HG03060 (cell line): ENCODE results near the gene HDGFL3.
"Not testable (repeated sequence)": the region's sequence is repeated elsewhere in the genome, so short reads cannot be mapped to it uniquely, and the experiment has no call there.

Experiments
- ATAC-seq: cut with Tn5 transposase; IDR thresholded peaks from one replicate; pipeline ENCODE4 v1.9.1; 2021; ENCODE audit warnings: low read depth, moderate number of reproducible peaks; ENCODE audit not compliant: unreplicated experiment

HDGFL3 gene

GRCh38 chr15:83198476-83198875 lies 9.1 kb downstream of the HDGFL3 start:
- no peak for ATAC-seq

GRCh38 chr15:83194528-83194927 lies 13.1 kb downstream of the HDGFL3 start:
- ATAC-seq: no peak

GRCh38 chr15:83193721-83194120 lies 13.9 kb downstream of the HDGFL3 start:
- no peak for ATAC-seq

GRCh38 chr15:83192742-83193141 lies 14.9 kb downstream of the HDGFL3 start:
- ATAC-seq: no peak

GRCh38 chr15:83190450-83190849 lies 17.2 kb downstream of the HDGFL3 start:
- ATAC-seq: no peak

- no peak for ATAC-seq
Observed at GRCh38 chr15:83185561-83185960, 22.1 kb downstream of the HDGFL3 start.

- no peak for ATAC-seq
Observed at GRCh38 chr15:83178869-83179325, 28.7 kb downstream of the HDGFL3 start.

GRCh38 chr15:83178390-83178789 lies 29.2 kb downstream of the HDGFL3 start:
- no peak for ATAC-seq

GRCh38 chr15:83174891-83175290 lies 32.7 kb downstream of the HDGFL3 start:
- ATAC-seq: no peak

GRCh38 chr15:83170474-83171165 lies 37.0 kb downstream of the HDGFL3 start:
- no peak for ATAC-seq

GRCh38 chr15:83169576-83169975 lies 38.0 kb downstream of the HDGFL3 start:
- ATAC-seq: not testable (repeated sequence)

- no peak for ATAC-seq
Observed at GRCh38 chr15:83166830-83167229, 40.8 kb downstream of the HDGFL3 start.

- ATAC-seq: no peak
Observed at GRCh38 chr15:83166218-83166617, 41.4 kb downstream of the HDGFL3 start.

- ATAC-seq: no peak
Observed at GRCh38 chr15:83164771-83165404, 42.7 kb downstream of the HDGFL3 start.

- no peak for ATAC-seq
Observed at GRCh38 chr15:83164111-83164770, 43.4 kb downstream of the HDGFL3 start.

- ATAC-seq: no peak
Observed at GRCh38 chr15:83163032-83163431, 44.6 kb downstream of the HDGFL3 start.

GRCh38 chr15:83160741-83161140 lies 46.9 kb downstream of the HDGFL3 start:
- ATAC-seq: no peak

GRCh38 chr15:83158393-83158792 lies 49.2 kb downstream of the HDGFL3 start:
- no peak for ATAC-seq

- no peak for ATAC-seq
Observed at GRCh38 chr15:83155942-83156341, 51.7 kb downstream of the HDGFL3 start.

- no peak for ATAC-seq
Observed at GRCh38 chr15:83153288-83153687, 54.3 kb downstream of the HDGFL3 start.

GRCh38 chr15:83144771-83145170 lies 62.9 kb downstream of the HDGFL3 start:
- ATAC-seq: no peak

GRCh38 chr15:83142151-83142550 lies 65.5 kb downstream of the HDGFL3 start:
- ATAC-seq: not testable (repeated sequence)
